ENCODE data around the gene SAAL1.

DNA sequence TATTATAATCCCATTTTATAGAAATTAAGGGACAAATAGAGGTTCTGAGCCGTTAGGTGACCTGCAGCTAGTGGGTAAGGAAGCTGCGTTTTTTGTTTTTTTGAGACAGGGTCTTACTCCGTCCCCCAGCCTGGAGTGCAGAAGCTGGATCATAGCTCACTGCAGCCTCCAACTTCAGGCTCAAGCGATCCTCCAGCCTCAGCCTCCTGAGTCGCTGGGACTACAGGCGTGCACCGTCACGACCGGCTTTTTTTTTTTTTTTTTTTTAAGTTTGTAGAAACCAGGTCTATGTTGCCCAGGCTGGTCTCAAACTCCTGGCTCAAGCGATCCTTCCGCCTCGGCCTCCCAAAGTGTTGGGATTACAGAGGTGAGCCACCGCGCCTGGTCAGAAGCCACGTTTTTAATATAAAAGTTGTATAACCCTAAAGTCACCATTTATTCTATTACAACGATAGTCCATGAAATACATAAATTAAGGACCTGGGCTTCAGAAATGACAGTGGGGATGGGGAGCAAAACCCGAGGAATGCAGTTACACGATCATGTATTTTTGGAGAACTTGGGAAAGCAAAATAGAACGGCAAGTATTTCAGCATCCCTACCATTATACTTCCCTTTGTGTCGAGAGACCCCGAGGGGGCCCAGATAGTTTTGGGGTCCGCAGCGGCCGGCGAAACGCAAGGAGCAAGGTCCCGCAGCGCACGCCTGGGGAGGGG is 638 bp downstream of the SAAL1 start:
- TF ChIP-seq ELF1 (IDR thresholded peaks at IDR 0.05) (no peak), RXRA (IDR thresholded peaks at IDR 0.05; ENCODE audit: borderline replicate concordance, low read depth) (no peak), YY1 (IDR thresholded peaks at IDR 0.05; ENCODE audit: low read depth) (no peak), POLR2AphosphoS5 (IDR thresholded peaks at IDR 0.05; ENCODE audit: low read depth, low read length) (no peak)
- TF ChIP-seq, protein P1, sequence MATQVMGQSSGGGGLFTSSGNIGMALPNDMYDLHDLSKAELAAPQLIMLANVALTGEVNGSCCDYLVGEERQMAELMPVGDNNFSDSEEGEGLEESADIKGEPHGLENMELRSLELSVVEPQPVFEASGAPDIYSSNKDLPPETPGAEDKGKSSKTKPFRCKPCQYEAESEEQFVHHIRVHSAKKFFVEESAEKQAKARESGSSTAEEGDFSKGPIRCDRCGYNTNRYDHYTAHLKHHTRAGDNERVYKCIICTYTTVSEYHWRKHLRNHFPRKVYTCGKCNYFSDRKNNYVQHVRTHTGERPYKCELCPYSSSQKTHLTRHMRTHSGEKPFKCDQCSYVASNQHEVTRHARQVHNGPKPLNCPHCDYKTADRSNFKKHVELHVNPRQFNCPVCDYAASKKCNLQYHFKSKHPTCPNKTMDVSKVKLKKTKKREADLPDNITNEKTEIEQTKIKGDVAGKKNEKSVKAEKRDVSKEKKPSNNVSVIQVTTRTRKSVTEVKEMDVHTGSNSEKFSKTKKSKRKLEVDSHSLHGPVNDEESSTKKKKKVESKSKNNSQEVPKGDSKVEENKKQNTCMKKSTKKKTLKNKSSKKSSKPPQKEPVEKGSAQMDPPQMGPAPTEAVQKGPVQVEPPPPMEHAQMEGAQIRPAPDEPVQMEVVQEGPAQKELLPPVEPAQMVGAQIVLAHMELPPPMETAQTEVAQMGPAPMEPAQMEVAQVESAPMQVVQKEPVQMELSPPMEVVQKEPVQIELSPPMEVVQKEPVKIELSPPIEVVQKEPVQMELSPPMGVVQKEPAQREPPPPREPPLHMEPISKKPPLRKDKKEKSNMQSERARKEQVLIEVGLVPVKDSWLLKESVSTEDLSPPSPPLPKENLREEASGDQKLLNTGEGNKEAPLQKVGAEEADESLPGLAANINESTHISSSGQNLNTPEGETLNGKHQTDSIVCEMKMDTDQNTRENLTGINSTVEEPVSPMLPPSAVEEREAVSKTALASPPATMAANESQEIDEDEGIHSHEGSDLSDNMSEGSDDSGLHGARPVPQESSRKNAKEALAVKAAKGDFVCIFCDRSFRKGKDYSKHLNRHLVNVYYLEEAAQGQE (IDR thresholded peaks at IDR 0.05; ENCODE audit: low read depth, low read length), result no peak
- TF ChIP-seq, protein P2, sequence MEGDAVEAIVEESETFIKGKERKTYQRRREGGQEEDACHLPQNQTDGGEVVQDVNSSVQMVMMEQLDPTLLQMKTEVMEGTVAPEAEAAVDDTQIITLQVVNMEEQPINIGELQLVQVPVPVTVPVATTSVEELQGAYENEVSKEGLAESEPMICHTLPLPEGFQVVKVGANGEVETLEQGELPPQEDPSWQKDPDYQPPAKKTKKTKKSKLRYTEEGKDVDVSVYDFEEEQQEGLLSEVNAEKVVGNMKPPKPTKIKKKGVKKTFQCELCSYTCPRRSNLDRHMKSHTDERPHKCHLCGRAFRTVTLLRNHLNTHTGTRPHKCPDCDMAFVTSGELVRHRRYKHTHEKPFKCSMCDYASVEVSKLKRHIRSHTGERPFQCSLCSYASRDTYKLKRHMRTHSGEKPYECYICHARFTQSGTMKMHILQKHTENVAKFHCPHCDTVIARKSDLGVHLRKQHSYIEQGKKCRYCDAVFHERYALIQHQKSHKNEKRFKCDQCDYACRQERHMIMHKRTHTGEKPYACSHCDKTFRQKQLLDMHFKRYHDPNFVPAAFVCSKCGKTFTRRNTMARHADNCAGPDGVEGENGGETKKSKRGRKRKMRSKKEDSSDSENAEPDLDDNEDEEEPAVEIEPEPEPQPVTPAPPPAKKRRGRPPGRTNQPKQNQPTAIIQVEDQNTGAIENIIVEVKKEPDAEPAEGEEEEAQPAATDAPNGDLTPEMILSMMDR (IDR thresholded peaks at IDR 0.05), result no peak

Measured in SK-N-SH (cell line).